Measurements from ENCODE around the gene MAN1A1.
"Not testable (repeated sequence)": the region's sequence is repeated elsewhere in the genome, so short reads cannot be mapped to it uniquely, and the experiment has no call there.

The MAN1A1 gene

DNA sequence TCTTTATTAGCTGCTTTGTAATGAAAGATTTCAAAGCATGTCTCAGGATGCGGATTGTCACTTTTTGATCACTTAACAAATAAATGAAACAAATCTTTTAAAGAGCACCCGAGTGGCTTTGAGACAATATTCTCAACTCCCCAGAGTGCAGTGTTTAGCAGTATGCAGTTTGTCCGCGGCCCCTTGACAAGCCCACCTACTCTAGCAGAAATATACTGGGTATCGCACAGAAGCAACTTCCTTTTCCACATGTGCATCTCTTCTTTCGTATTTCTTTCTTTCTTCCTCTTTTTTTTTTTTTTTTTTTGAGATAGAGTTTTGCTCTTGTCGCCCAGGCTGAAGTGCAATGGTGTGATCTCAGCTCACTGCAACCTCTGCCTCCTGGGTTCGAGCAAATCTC is 186.6 kb downstream of the MAN1A1 start:
- no peak for DNase-seq

DNA sequence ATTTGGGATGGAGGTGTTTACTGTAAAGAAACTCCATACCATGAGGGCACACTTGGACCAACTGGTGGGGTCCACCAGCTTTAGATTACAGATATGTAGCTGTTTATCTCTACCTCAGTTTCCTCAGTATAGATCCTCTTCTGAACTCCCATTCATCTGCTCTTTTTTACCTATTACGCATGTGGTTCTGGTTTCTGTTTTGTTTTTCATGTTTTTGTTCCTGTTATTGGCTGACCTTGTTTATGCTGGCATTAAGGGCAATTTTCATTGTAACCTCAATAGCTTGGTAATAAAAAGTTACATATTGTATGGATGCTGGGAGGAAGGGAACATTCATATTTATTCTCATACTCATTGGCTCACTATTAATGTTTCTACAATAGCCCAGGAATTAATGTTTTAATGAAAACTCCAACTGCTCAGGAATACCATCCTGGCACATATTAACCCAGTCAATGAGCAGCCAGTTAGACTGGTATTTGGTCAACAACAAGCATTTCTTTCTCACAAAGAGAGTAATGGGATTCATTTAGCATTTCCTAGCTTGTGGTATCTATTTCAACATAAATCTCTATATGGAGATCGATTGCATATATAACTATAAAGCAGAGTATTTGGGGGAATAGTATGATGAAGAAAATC is 187.3 kb downstream of the MAN1A1 start:
- no peak for DNase-seq

DNA sequence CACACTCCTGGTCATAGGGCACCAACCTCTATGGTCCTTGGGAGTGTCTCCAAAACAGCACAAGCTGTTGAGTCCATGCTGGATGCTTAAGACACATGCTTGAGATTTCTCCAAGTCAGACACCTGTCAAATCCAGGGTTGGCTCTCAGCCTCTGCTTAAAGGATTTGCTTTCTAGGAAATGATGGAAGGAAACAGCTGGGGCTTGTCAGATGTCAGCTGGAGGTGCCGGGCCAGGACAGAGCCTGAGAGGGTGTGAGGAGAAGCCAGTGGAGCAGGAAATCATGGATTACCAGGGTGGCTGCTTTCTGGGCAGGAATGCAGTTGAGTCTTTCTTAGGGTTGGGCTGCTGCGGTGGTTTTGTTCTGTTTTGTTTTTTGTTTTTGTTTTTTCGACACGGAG is 188.1 kb downstream of the MAN1A1 start:
- DNase-seq: no peak

DNA sequence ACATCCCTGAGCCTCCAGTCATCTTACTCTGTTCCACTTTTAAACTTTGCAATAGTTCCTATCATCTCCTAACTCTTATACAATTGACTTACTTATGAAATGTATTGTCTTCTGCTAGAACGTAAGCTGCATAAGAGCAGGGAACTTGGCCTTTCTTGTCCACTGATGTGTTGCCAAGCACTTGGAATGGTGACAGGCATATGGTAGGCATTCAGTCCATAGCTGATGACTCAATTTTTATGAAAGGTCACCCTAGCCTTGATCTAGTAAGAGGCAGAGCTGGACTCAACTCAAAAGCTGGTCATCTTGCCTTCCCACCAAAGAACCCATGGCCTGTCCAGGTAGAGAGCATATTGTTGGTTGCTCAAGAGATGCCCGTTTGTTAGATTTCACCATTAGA is 188.7 kb downstream of the MAN1A1 start:
- DNase-seq: no peak

DNA sequence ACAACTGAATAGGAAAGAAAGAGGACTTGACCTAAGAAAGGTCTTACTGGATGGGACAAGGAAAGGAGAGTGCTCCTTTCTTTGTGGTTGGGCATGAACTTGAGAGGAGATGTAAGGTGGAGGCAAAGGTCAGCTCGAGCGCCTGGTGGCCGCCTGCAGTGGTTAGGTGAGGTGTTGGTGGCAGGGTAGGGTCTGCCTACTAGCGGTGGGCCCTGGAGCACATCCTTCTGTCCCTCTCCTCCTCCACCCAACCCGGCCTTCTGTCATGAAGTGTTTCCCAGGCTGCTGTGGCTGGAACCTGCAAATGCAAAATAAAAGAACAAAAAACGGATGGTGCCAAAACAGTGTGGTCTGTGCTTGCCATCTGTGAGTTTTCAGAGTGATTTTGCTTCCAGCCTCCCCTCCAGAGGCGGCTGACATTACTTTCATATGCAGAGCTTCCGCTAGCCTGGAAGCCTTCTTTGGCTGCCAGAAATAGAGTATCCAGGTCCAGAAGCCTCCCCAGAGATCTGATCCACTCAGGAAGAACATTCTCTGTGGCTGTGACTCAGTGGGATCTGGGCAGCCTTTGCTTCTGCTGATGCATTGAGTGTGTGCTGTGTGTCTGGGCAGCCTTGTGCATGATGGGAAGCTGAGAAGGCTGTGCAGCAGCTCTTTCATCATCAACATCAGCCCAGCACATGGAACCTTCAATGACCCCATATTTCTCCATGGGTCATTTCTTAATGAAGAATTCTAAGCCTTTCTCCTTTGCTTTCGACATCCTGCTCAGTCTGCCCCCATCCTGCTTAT is 191.3 kb downstream of the MAN1A1 start:
- no peak for DNase-seq

DNA sequence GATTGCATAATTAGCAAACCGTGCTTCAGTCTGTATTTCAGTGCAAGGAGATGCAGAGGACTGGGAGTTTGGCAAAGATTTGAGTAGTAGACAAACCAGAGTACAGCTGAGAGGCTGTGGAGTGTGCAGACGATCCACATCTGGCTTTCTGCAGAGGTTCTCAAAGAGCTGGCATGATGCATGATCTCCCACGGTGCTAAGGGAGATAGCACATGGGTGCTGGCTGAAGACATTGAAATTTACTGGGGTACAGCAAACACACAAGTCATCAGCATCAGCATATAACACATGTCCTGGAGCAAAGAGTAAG is 192.1 kb downstream of the MAN1A1 start:
- no peak for DNase-seq

DNA sequence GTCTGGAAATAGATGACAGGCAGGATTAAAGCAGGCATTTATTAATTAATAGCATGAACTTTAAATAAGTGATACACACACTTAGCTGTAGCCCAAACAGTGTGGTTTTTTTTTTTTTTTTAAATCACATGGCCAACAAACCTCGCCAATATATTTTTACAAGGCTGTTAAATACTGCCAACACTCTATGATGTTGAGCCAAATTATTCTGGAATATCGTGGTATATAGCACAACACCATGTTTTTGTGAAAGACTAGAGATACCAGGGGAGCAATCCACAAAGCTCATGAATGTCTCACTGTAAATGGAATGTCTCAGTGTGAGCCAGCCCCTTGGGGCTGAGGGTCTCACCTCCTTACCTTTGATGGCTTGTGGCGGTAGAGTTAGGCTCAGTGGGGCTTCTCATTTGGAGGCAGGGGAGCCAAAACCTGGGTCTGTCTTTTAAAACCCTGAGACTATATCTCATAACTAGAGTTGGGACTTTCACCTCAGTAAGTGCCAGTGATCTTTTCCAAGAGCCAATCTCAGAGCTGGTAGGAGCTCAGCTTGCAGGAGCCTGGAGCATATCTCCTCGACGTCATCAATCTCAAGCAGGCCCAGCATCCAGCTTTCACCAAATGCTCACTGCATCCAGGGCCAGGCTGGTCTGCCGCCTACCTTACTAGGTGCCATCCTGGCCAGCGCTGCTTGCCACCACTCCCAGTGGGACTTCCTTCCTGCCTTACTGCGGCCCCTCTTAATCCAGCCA is 192.6 kb downstream of the MAN1A1 start:
- DNase-seq: no peak

DNA sequence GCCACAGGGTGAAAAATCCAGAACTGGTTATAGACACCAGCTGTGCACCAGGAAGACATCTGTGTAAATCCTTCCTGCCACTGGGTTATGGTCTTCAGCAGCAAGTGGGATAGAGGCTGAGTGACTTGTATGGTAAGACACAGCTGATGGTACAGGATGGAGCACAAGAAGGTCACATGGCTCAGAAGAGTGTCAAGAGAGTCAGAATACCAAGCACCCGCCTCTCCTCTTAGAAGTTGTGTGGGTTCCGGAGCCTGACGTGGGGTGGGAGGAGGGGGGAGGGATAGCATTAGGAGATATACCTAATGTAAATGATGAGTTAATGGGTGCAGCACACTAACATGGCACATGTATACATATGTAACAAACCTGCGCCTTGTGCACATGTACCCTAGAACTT is 193.5 kb downstream of the MAN1A1 start:
- not testable (repeated sequence) for DNase-seq

DNA sequence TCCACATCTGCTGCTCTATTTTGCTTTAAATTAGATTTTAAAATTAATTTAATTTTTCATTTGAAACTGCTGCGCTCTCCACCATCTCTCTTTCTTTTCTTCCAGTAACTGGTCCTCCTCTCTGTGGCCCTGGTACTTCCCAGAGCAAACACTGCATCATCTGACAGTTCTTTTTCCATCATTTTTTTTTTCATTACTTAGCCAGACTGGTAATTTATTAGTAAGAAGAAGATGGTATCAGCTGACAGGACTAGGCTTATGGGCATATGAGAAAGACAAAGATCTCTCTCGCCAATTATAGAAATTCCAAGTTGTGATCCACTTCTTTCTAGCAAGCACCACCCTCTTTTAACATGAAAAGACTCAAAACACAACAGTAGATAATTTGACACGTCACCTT is 197.4 kb downstream of the MAN1A1 start:
- no peak for DNase-seq

DNA sequence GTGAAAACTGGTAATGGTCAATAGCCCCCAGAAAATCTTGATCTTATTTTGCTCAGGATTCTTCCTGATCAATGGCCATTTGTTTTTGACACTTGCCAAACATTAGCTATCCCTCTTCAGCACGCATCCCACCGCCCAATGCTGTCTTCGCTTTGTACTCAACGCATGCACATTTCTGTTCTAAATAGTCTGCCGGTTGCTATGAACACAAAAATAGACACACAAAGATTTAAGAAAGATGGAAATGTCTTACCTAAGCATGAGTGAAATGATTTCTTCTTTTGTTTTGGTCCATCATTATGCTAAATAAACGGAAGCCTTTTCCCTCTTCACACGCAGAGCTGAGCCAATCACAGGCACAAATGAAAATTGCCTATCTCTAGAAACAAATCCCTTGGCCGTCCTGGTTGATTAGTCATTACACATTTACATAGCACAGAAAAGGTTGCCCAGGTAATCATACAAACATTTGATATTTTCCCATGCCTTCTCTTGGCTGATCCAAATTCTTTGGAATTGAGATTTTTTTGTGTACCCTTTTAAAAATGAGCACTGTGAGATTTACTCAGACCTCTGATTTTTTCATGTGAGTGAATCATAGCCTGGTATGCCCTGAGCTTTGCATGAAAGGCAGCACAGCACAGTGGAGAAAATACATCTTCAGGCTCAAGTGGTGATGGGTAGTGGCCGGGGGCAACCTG is 200.6 kb downstream of the MAN1A1 start:
- no peak for DNase-seq

DNA sequence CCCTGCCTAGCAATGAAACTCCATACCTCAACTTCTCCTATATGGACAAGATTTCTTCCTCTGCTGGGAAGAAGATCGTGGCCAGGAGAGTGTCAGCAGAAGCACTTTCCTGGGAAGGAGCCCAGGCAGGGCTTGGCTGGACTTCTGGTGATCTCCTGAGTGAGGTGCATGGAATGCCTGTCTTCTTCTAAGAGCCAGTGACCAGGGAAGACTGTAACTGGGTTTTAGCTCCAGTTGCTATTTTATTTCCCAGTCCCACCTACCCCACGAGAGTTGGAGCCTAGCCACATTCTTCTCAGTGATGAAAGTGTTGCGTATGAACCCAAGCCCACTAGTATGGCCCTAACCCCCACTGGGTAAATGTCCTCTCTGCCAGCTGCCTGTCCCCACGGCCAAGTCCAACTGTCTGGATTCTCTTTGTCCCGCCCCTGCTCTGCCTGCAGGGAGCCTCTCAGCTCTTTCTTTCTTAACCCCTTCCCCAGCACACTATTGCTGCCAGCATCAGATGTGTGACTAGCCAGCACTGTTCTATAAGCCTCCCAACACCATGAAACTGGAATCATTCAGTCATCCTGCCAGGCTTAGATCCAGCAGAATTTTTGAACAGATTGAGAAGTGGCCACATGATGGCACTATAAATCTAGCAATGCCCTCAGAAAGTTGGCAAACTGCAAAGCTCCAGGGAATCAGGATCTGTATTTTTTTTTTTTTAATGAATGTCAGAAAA is 201.3 kb downstream of the MAN1A1 start:
- no peak for DNase-seq

DNA sequence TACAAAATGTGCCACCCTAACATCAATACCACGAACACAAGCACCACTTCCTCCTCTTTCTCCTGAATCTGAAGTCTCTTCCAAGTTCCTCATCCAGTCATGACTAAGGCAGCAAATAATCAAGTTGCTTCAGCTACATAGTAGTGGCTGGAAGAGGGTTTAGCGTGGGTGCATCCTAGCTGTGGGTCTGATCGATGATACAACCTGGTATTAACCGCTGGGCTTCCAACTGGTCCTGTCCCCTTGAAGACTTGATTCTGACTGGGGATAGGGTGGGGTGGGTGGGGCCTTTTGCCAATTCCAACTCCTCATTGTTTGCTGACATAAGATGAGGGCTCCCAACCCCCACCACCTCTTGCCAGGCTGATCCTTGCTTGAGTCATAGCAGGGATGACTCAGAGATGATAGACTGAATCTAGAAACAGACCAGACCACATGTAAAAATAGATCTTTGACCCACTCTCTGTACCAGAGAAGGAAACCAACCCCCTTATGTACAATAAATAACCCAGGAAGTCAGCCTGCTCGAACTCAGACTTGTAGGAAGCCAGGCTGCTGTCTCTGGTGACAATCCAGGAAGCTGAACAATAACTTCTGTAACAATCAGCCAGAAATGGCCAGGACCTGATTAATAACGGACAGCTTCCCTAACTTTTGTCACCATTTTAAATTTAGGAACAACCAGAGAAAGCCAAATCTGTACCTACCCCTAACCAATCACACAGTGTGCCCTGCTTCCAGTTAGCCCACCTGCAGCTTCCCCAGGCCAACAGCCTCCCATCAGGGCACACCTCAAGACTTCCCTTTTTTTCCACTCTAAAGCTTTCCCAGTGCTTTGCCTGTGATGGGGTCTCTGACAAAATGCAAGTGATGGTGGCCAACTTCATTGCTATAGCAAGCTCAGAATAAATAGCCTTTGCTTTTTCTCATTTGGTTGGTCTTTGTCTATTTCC is 202.2 kb downstream of the MAN1A1 start:
- no peak for DNase-seq

DNA sequence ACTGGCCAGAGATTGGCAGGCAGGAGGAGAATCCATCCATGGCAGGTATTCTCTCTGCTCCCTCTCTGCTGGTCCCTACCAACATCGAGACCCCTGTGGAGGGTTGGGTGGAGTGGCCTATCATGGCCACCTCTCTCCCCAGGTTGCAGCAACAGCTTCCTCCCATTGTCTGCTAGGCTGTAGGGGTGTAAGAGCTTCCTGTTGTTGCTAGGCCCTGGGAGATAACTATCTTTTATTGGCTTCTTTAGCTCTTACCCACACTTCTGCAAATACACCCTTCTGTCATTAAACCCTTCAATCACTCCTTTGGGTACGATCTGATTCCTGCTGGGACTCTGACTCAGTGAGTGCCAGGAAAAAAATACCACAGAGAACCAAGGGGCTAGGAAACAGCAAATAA is 204.4 kb downstream of the MAN1A1 start:
- DNase-seq: no peak

DNA sequence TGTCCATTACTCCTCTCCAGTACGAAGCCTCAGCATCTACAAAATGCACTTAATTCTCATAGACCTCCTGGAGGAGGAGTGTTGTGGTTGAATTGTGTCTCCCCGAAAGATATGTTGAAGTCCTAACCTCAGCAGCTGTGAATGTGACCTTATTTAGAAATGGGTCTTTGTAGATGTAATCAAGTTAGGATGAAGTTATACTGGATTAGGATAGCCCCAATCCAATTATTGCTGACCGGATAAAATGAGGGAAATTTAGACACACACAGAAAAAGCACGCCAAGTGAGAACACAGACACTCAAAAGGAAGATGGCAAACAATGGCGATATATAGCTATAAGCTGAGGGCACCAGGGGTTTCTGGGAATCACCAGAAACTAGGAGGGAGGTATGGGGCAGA is 206.9 kb downstream of the MAN1A1 start:
- DNase-seq: no peak

DNA sequence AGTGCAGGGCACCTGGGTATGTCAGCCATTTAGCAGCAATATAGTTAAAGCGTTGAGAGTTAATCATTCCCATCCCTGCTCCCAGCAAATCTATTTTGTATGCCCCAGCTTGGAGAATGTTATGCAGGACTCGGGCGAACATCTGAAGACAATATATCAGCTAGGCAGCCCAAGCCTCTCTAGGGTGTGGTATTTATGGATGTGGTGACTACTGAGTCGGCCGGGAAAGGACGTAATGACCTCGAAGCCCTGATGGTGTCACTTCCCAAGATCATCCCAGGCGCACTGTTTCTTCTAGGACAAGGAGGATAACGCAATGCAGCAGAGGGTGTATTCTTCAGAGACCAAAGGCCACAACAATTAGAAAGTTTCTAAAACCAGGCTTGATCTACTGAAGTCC is 207.5 kb downstream of the MAN1A1 start:
- DNase-seq: no peak

DNA sequence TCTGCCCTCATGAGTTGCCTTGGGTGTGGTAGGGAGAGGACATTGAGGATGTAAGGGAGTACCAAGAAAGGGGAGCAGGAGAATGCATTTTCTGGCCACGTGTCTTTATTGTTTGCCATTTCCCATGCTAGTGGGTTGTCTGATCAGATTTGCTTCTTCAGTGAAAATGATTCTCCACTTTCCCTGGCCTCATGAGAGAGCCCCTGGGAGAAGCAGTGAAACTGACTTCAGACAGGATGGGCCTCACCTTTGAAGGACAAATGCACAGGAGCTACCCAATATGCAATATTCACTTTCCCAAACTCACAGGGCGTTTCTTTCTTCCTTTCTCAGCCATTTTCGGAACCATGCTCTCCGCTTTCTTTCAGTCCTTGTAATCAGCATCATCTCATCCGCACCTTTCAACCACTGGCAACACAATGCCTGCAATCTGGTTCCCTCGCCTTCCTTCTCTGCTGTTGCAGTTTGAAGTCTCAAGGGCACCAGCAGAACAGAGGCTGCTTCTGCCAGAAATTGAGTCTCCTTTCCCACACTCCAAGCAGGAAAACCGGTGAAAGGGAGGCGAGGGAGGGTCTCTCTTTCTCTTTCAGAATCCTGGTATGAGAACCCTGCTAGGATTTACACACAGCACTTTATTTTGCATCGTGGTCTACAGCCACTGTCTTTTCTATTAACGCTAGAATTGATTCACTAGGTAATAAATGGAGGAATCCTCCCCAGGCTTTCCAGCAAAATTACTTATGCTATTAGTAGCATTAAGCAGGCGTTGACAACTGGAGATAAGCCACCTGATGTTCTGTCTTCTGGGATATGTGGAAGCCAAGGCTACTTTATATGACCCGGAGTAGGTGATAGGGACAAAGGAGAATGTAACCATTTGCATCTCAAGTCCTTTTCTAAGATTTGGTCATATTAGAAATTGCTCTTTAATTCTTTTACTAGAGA is 209.1 kb downstream of the MAN1A1 start:
- no peak for DNase-seq

DNA sequence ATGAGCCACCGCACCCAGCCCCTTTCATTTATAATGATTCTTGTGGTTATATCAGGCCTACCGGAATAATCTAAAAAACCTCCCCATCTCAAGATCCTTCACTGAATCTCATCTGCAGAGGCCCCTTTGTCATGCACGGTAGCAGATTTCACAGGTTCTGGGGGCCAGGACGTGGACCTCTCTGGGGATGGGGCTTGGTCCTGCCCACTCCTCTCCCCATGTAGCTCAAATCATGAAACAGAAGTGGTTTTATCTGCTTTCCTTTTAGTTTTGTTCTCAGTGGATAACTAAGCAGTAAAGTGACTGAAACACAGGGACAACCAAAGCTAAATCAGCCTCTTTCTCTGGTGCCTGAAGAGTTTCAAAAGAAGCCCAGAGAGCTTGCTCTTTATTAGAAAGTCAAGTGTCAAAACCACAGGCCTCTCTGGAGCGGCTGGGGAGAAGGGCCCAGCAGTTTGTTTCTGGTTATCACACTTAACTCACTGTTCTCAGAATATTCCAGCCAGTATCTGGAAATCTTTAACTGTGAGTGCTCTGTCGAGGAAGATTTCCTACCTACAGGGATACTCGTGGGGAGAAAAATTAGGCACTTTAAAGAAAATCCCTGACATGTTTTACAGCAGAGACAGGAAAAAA is 210.5 kb downstream of the MAN1A1 start:
- no peak for DNase-seq

DNA sequence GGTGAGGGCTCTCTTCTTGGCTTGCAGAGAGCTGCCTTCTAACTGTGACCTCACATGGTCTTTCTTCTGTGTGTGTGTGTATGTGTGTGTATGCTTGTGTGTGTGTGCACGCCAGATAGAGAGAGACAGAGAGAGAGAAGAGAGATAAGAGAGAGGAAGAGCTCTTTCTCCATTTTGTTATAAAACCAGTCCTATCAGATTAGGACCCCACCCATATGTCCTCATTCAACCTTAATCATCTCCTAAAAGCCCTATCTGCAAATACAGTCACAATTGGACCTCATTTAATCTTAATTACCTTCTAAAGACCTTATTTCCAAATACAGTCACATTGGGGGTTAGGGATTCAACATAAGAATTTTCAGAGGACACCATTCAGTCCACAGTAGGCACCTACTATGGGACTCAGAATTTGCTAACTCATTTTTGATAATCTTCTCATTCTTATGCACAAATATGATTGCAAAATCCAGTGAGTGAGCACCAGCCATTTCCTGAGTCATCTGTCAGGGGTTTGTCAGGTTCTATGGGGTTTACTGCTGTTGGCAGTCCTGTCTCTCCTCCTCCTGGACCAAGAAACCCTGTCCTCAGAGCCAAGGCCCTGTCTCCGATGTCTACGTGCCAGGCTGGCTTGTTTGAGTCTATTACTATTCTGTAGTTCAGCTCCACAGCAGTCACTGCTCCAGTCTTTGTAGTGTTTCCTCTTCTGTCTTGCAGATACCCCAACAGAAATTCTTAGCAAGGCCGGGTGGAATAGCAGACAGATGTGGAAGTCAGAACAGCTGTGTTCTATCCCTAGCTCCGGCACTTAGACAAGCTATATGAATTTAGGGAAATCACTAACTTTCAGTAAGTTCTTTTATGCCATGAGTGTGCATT is 212.1 kb downstream of the MAN1A1 start:
- DNase-seq: no peak

DNA sequence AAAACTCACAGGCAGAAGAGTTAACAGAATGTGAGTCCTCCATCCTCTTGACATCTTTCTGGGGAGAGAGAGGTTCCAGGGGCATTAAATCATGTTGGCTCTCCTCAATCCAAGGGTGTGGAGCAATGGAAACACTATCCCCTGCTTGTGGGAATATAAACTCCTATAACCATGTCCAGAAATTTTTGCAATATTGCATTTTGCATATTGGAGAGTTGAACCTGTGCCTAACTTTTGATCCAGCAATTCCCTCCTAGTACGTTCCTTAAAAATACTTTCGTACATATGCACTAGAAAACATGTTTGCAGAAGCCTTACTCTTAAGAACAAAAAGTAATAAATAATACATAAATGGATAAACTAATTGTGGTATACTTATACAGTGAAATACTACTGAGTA is 214.8 kb downstream of the MAN1A1 start:
- DNase-seq: no peak
